ENCODE data around the gene SIRPA. TPM values are rescaled to one million over a fixed set of nuclear protein-coding genes. Genes with fewer than 3 reads are reported as not detected.

Gene SIRPA
- polyA plus RNA-seq, 12 donors, result 20.9 to 37.6 (median 29.7) TPM; not detected in 1

DNA sequence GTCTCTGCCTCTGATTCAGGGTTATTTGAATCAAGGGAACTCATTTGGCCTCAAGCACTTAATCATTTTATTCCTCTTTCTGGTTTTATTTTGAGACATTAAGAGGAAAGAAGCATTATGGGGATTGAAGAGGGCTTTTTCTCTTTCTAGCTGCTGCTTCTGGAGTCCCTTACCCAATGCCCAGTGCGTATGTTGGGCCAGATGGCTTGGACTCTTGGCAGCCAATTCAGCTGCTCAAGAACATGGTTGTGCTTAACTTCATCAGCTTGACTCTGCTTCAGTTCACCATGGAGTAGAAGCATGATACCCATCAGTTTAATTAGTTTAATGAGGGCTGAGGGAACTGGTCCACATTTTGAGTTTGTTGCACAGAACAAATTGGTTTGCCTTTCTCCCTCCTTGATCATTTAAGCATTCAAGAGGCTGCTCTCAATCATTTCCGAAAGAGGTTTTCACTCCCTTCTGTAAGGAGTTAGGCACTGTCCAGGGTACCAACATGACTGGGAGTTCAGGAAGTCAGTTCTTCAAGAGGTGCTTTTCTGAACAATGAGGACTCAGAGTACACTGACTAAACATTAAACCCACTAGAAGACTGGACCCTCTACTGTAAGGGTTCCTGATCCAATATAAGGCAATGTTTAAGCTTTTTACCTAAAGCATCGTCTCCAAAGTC lies 84.0 kb downstream of the SIRPA start:
- DNase-seq, result no peak

DNA sequence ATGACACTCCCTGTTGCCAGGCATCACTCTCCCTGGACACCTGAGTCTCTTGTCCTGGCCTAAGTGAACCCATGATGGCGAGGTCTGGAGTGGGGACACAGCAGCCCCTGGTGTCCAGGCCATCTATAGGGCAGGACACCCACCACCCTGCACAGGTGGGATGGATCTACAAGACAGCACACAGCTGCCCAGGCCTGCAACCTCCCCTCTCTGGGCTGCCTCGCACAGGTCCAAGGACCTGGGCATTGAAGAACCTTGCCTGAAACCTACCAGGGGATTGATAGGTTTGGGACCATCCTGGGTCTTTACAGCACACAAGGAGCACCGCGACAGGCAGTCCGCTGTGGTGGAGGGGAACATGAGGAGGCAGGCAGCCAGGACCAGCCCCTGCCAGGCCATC lies 87.5 kb downstream of the SIRPA start:
- DNase-seq, result no peak

DNA sequence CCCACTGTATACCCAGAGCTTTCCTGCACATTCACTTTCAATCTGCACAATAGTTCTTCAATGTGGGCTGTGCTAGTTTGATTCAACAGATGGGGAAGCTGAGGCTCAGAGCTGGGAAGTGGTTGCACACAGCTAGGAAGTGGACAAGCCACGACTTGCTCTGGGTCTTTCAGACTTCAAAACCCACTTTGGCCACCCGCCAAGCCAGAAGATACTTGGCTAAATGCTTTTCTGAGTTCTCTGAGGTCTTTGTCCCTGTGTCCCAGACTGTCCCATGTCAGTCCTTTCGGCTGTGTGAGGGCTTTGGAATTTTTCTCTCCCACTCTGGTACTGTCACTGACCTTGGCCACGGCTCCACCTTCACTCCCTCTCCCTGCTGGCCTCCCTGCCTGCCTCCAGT lies 88.1 kb downstream of the SIRPA start:
- no peak for DNase-seq

DNA sequence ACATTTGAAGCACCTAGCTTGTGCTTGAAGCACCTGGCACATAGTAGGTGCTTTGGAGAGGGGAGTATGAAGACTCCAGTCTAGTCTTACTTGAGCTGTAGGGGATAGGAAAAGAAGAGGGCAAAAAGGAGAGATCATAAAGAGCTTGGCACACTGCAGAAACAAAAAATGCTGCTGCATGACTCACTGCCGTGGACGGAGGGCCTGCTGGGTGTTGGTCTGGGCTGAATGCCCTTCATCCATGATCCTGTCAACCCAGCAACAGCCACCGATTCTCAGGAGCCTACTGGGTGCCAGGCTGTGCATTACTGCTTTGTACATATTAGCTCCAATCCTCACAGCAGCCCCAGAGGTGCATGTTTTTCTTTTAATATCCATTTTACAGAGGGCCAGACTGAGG lies 92.6 kb downstream of the SIRPA start:
- DNase-seq, result no peak

Other genes starting within 250 kb of the SIRPA start
- gene SIRPG, start 237.6 kb upstream of the SIRPA start, polyA plus RNA-seq (ENCODE audit: insufficient read length in 12 of 12), result 1 to 10 TPM in 1 of 12 donors, under 1 TPM in 3, not detected in 8; 0.19 to 1.6 (median 0.45) TPM
- gene PDYN, start 98.7 kb downstream of the SIRPA start, polyA plus RNA-seq (ENCODE audit: insufficient read length in 12 of 12), result under 1 TPM in 2 of 12 donors, not detected in 10; 0.05 to 0.09 TPM
- 10 to 100 TPM in 3 of 12 donors, 1 to 10 TPM in 8, not detected in 1; 6.9 to 14.3 (median 8.4) TPM for gene STK35, start 206.4 kb downstream of the SIRPA start, polyA plus RNA-seq (ENCODE audit: insufficient read length in 12 of 12)